Activated gamma-delta T cell treated with anti-CD3 and anti-CD28 coated beads, Interleukin-2, amount 50 U/mL, for 16 hours (primary cell): Measurements from ENCODE around the gene COL6A3.
"Not testable (repeated sequence)": the region's sequence is repeated elsewhere in the genome, so short reads cannot be mapped to it uniquely, and the experiment has no call there.

Source experiments
- DNase-seq: peaks from one replicate; pipeline ENCODE4 v3.0.0-alpha.2; 2020; ENCODE audit warnings: low read depth

COL6A3 gene

GRCh38 chr2:237315829-237316225 is 98.1 kb downstream of the COL6A3 start:
- DNase-seq: no peak

GRCh38 chr2:237315170-237315828 is 98.7 kb downstream of the COL6A3 start:
- no peak for DNase-seq

GRCh38 chr2:237314681-237315080 is 99.3 kb downstream of the COL6A3 start:
- no peak for DNase-seq

- no peak for DNase-seq
These were observed 99.8 kb downstream of the COL6A3 start for GRCh38 chr2:237314198-237314597.

- no peak for DNase-seq
These were observed 101.8 kb downstream of the COL6A3 start for GRCh38 chr2:237312021-237312755.

- no peak for DNase-seq
These were observed 103.3 kb downstream of the COL6A3 start for GRCh38 chr2:237310515-237311114.

GRCh38 chr2:237309416-237309815 is 104.5 kb downstream of the COL6A3 start:
- DNase-seq: no peak

GRCh38 chr2:237309011-237309410 is 105.0 kb downstream of the COL6A3 start:
- no peak for DNase-seq

GRCh38 chr2:237307474-237307873 is 106.5 kb downstream of the COL6A3 start:
- DNase-seq: no peak

- DNase-seq: no peak
These were observed 107.2 kb downstream of the COL6A3 start for GRCh38 chr2:237306787-237307170.

GRCh38 chr2:237306083-237306786 is 107.7 kb downstream of the COL6A3 start:
- no peak for DNase-seq

GRCh38 chr2:237305579-237305978 is 108.4 kb downstream of the COL6A3 start:
- DNase-seq: no peak

GRCh38 chr2:237304763-237305514 is 109.0 kb downstream of the COL6A3 start:
- no peak for DNase-seq

GRCh38 chr2:237303244-237303643 is 110.7 kb downstream of the COL6A3 start:
- not testable (repeated sequence) for DNase-seq

GRCh38 chr2:237301595-237301994 is 112.4 kb downstream of the COL6A3 start:
- no peak for DNase-seq

GRCh38 chr2:237300739-237301138 is 113.2 kb downstream of the COL6A3 start:
- DNase-seq: no peak

GRCh38 chr2:237299906-237300305 is 114.1 kb downstream of the COL6A3 start:
- no peak for DNase-seq

GRCh38 chr2:237298151-237299118 is 115.5 kb downstream of the COL6A3 start:
- no peak for DNase-seq

- no peak for DNase-seq
These were observed 116.4 kb downstream of the COL6A3 start for GRCh38 chr2:237297421-237298150.

- no peak for DNase-seq
These were observed 117.2 kb downstream of the COL6A3 start for GRCh38 chr2:237296756-237297155.
